Transverse colon (tissue), 4 donors: Measurements from ENCODE around the gene LIPT2.

Experiments used
- EP300 ChIP-seq: sonication (generic); formaldehyde crosslinking; IDR thresholded peaks from one replicate; pipeline ENCODE4 v1.6.1; 2017; ENCODE audit warnings: antibody characterized with exemption, low read depth
- POLR2AphosphoS5 ChIP-seq, 3 donors: sonication (generic); formaldehyde crosslinking; IDR thresholded peaks; one replicate each; pipeline ENCODE4 v1.6.1; 2016; ENCODE audit warnings: antibody characterized with exemption in 3 of 3
- TF ChIP-seq, protein P1 (sequence below), 5 experiments: fragments of 200-600 bp in 3 of 5; fragments of 450-650 bp in 2 of 5; sonication (generic) in 3 of 5; IDR thresholded peaks; 1 replicate in 2 of 5; 2 replicates in 3 of 5; pipeline ENCODE4 v1.5.1; 2016 to 2017; ENCODE audit warnings: antibody characterized with exemption in 5 of 5, inconsistent platforms in 3 of 5, mild to moderate bottlenecking in 2 of 5, moderate library complexity in 1 of 5

GRCh38 chr11:74444173-74444826 lies 49.2 kb downstream of the LIPT2 start:
- TF ChIP-seq POLR2AphosphoS5 (IDR thresholded peaks at IDR 0.05) (no peak), EP300 (no peak)
- TF ChIP-seq, protein P1, sequence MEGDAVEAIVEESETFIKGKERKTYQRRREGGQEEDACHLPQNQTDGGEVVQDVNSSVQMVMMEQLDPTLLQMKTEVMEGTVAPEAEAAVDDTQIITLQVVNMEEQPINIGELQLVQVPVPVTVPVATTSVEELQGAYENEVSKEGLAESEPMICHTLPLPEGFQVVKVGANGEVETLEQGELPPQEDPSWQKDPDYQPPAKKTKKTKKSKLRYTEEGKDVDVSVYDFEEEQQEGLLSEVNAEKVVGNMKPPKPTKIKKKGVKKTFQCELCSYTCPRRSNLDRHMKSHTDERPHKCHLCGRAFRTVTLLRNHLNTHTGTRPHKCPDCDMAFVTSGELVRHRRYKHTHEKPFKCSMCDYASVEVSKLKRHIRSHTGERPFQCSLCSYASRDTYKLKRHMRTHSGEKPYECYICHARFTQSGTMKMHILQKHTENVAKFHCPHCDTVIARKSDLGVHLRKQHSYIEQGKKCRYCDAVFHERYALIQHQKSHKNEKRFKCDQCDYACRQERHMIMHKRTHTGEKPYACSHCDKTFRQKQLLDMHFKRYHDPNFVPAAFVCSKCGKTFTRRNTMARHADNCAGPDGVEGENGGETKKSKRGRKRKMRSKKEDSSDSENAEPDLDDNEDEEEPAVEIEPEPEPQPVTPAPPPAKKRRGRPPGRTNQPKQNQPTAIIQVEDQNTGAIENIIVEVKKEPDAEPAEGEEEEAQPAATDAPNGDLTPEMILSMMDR (IDR thresholded peaks at IDR 0.05) = no peak
